Measurements from ENCODE around the gene MTHFSD. TPM values are rescaled to one million over a fixed set of nuclear protein-coding genes. Genes with fewer than 3 reads are reported as not detected.
A peak's percentile ranks its signal among the peaks of the same experiment; 100 is the strongest.

MTHFSD gene
- total RNA-seq, 2 experiments from 2014 or later: 22.2 TPM

GRCh38 chr16:86512301-86512859, 42.7 kb downstream of the MTHFSD start:
- H3K27me3 Mint-ChIP-seq: peaks cover 66% of the 10 kb centered on the region
- DNase-seq: no peak
- H3K4me3 Mint-ChIP-seq: no peak overlapping the region
- H3K27ac Mint-ChIP-seq: no peak overlapping the region
- ChIA-PET POLR2A (no interaction called here), CTCF (no interaction called here)
- H3K9me3 Mint-ChIP-seq: no peaks in the 10 kb centered on the region
- H3K4me1 Mint-ChIP-seq: peaks cover 18% of the 10 kb centered on the region
- peaks cover 10% of the 10 kb centered on the region for H3K36me3 Mint-ChIP-seq (ENCODE audit: low read depth)

GRCh38 chr16:86511317-86512161, 43.5 kb downstream of the MTHFSD start:
- POLR2A ChIA-PET: no interaction called here
- Mint-ChIP-seq H3K27ac (no peak overlapping the region), H3K9me3 (no peaks in the 10 kb centered on the region), H3K4me3 (no peak overlapping the region), H3K36me3 (ENCODE audit: low read depth) (peaks cover 10% of the 10 kb centered on the region), H3K4me1 (peaks cover 18% of the 10 kb centered on the region), H3K27me3 (peaks cover 67% of the 10 kb centered on the region)
- DNase-seq: no peak
- CTCF ChIA-PET: interaction anchor here (0.8 kb wide), 1 partner anchor 9 kb away, joined by 3 read pairs; no protein-coding TSS in a partner anchor

- Mint-ChIP-seq H3K36me3 (ENCODE audit: low read depth) (peaks cover 10% of the 10 kb centered on the region), H3K4me1 (peaks cover 22% of the 10 kb centered on the region), H3K27ac (peak within 1 kb of the TSS; percentile 44), H3K27me3 (peaks cover 67% of the 10 kb centered on the region), H3K4me3 (peak within 1 kb of the TSS; percentile 74), H3K9me3 (no peaks in the 10 kb centered on the region)
- ChIA-PET POLR2A (no interaction called here), CTCF (no interaction called here)
- peak; percentile 19 for DNase-seq
Measured at GRCh38 chr16:86510465-86511261, 44.4 kb downstream of the MTHFSD start, which contains the start of gene FOXF1. TSS of gene FOXF1 (plus strand) at chr16:86510527. CDS start at chr16:86510570, 43 bp downstream.

GRCh38 chr16:86509759-86510464, 45.1 kb downstream of the MTHFSD start:
- peaks cover 67% of the 10 kb centered on the region for H3K27me3 Mint-ChIP-seq
- peak overlapping the region; percentile 74 for H3K4me3 Mint-ChIP-seq
- CTCF ChIA-PET: no interaction called here
- no peak overlapping the region for H3K27ac Mint-ChIP-seq
- no peaks in the 10 kb centered on the region for H3K9me3 Mint-ChIP-seq
- POLR2A ChIA-PET: no interaction called here
- peaks cover 26% of the 10 kb centered on the region for H3K4me1 Mint-ChIP-seq
- peaks cover 10% of the 10 kb centered on the region for H3K36me3 Mint-ChIP-seq (ENCODE audit: low read depth)
- no peak for DNase-seq

- peak; percentile 28 for DNase-seq
- peaks cover 10% of the 10 kb centered on the region for H3K36me3 Mint-ChIP-seq (ENCODE audit: low read depth)
Measured at GRCh38 chr16:86508947-86509758, 45.9 kb downstream of the MTHFSD start.

GRCh38 chr16:86508028-86508946, 46.7 kb downstream of the MTHFSD start:
- ChIA-PET CTCF (no interaction called here), POLR2A (no interaction called here)
- Mint-ChIP-seq H3K27ac (peak overlapping the region; percentile 59), H3K36me3 (ENCODE audit: low read depth) (peaks cover 10% of the 10 kb centered on the region), H3K27me3 (peaks cover 69% of the 10 kb centered on the region), H3K4me3 (peak overlapping the region; percentile 6), H3K9me3 (no peaks in the 10 kb centered on the region), H3K4me1 (peaks cover 23% of the 10 kb centered on the region)
- no peak for DNase-seq

More at GRCh38 chr16:86508947-86509758, 45.9 kb downstream of the MTHFSD start:
- Mint-ChIP-seq H3K27me3 (peaks cover 67% of the 10 kb centered on the region), H3K9me3 (no peaks in the 10 kb centered on the region), H3K27ac (peak overlapping the region; percentile 44), H3K4me3 (peak overlapping the region; percentile 74), H3K4me1 (peaks cover 26% of the 10 kb centered on the region)
- CTCF ChIA-PET: no interaction called here
- POLR2A ChIA-PET: no interaction called here

- peaks cover 23% of the 10 kb centered on the region for H3K4me1 Mint-ChIP-seq
- peak overlapping the region; percentile 59 for H3K27ac Mint-ChIP-seq
- DNase-seq: no peak
- peaks cover 10% of the 10 kb centered on the region for H3K36me3 Mint-ChIP-seq (ENCODE audit: low read depth)
- POLR2A ChIA-PET: no interaction called here
- CTCF ChIA-PET: no interaction called here
- no peaks in the 10 kb centered on the region for H3K9me3 Mint-ChIP-seq
- H3K27me3 Mint-ChIP-seq: peaks cover 69% of the 10 kb centered on the region
- peak overlapping the region; percentile 6 for H3K4me3 Mint-ChIP-seq
Measured at GRCh38 chr16:86507173-86508027, 47.6 kb downstream of the MTHFSD start.

GRCh38 chr16:86505899-86506864, 48.9 kb downstream of the MTHFSD start:
- peaks cover 73% of the 10 kb centered on the region for H3K27me3 Mint-ChIP-seq
- DNase-seq: no peak
- POLR2A ChIA-PET: no interaction called here
- H3K4me1 Mint-ChIP-seq: peaks cover 21% of the 10 kb centered on the region
- H3K27ac Mint-ChIP-seq: no peak overlapping the region
- peak overlapping the region; percentile 11 for H3K4me3 Mint-ChIP-seq
- CTCF ChIA-PET: interaction anchor here (0.8 kb wide), 1 partner anchor 555 kb away, joined by 3 read pairs; no protein-coding TSS in a partner anchor
- H3K36me3 Mint-ChIP-seq (ENCODE audit: low read depth): peaks cover 10% of the 10 kb centered on the region
- H3K9me3 Mint-ChIP-seq: no peaks in the 10 kb centered on the region

GRCh38 chr16:86505185-86505898, 49.7 kb downstream of the MTHFSD start:
- peaks cover 10% of the 10 kb centered on the region for H3K36me3 Mint-ChIP-seq (ENCODE audit: low read depth)
- no peak for DNase-seq
- H3K27ac Mint-ChIP-seq: no peak overlapping the region
- peaks cover 79% of the 10 kb centered on the region for H3K27me3 Mint-ChIP-seq
- H3K9me3 Mint-ChIP-seq: no peaks in the 10 kb centered on the region
- H3K4me3 Mint-ChIP-seq: peak overlapping the region; percentile 11
- ChIA-PET CTCF (no interaction called here), POLR2A (no interaction called here)
- peaks cover 18% of the 10 kb centered on the region for H3K4me1 Mint-ChIP-seq

Data from activated CD4-positive, alpha-beta memory T cell treated with anti-CD3 and anti-CD28 coated beads, Interleukin-2, amount 10 ng/mL, durations not matched to agents 7 days and 5 days (primary cell).